COLO668 (cell line): ENCODE data around the gene CACNA1A.
"Not testable (repeated sequence)": the region's sequence is repeated elsewhere in the genome, so short reads cannot be mapped to it uniquely, and the experiment has no call there.

ENCODE experiments used
- DNase-seq: peaks from one replicate; lab custom pipeline; 2025; ENCODE audit not compliant: unreplicated experiment; lab: John Stamatoyannopoulos, UW

CACNA1A gene

DNA sequence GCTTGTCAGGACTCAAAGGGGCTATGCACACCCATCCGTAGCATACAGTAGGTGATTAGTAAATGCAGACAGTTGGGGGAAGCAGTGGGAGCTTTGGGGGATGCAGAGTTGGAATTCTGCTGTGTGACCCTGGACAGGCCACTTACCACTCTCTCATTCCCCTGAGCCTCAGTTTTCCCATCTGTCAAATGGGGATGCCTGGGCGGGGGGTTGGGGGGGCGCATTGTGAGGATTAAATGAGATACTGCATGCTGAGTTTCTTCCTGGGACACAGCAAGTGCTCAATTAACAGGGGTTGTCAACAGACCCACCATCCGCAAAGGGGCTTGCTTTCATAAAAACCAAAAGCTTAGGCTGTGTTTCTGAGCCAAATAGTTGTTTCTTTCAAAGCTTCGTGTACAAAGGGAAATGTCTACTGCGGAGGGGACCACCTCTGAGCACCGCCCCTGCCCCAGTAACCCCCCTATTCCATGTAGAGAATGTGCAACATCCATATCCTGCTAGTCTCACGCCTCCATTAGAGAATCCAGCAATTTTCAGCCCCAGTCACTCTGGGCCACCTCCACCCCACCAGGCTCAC, 223.7 kb downstream of the CACNA1A start:
- no peak for DNase-seq

DNA sequence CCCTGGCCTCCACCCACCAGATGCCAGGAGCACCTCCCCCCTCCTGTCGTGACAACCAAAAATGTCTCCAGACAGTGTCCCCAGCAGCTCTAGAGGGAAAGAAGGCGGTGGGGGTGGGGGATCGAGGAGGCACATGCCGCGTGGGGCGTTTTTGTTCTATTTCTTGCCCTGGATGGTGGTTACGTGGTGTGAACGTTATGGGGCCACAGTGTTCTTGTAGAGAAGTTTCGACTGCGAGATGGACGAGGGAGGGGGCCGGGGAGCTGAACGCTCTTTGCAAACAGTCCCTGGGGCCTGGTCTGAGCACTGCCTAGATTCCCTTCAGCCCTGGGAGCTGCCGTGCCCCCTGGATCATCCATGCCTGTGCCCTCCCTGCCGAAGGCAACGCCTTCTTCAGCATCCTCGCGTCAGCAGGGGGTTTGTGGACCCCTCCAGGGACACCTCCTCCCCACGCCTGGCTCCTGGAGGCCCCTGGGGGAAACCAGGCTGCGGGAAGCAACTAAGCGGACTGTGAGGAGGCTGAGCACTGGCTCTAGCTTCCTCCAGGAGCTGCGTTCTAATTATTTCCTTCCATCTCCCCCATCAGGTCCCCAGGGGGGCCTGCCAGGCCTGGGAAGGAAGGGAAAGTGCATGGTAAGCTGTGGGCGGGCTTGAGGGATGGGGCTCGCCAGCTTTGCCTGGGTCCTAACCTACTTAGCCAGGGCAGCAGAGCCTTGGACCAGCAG, 224.6 kb downstream of the CACNA1A start:
- no peak for DNase-seq

DNA sequence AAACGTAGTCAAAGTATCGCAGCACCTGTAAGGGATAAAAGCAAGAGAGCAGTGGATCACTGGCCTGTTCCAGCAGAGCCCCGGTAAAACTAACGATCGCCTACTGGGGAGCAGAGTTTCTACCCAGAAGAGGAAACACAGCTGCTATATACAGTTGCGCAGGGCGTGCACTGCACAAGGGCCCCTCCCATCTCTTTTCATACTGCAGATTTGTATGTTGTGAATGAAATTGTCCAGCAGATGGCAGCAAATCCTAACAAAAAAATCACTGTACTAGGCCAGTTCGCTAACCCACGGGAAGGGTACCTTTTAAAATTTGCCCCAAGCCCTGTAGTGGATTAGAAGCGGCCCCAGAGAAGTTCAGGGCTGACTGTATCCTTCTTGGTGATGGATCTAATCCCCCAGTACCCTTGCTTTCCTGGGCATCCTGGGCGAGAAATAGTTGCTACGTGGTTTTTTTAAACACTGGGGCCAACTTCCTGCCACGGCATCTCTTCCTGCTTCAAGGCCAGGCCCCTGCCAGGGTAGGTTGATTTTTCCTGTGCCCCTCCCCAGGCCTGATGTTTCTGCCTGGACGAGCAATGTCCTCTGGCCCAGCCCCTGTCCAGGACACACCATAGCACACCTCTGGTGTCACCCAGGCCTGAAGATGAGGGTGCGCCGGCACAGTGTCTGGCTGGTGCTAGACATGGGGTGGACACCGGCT, 229.0 kb downstream of the CACNA1A start:
- peak; percentile 44 for DNase-seq

DNA sequence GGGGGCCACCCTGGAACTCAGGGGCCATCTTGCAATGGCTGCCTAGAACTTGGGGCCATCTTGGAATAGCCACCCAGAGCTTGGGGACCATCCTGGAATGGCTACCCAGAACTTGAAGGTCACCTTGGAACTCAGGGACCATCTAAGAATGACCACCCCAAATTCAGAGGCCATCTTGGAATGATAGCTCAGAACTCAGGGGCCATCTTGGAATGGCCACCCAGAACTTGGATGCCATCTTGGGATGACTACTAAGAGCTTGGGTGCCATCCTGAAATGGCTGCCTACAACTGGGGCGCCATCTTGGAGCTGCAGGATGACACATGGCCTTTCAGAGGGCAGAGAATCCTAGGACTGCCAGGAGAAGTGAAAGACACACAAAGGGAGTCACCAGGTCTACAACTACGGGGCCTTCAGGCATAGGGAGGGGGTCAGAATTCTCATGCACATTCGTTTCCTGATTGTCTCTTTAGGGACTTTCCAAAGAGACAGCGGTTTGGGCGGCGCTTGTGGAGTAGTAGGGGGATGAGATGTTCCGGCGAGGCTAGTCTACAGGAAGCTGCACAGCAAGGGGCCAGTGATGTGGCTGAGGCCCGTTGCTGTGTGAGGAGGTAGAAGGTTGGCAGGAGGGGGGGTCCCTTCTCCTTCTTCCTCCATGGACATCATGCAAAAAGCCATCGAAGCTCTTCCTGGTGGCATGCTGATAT, 231.1 kb downstream of the CACNA1A start:
- no peak for DNase-seq

DNA sequence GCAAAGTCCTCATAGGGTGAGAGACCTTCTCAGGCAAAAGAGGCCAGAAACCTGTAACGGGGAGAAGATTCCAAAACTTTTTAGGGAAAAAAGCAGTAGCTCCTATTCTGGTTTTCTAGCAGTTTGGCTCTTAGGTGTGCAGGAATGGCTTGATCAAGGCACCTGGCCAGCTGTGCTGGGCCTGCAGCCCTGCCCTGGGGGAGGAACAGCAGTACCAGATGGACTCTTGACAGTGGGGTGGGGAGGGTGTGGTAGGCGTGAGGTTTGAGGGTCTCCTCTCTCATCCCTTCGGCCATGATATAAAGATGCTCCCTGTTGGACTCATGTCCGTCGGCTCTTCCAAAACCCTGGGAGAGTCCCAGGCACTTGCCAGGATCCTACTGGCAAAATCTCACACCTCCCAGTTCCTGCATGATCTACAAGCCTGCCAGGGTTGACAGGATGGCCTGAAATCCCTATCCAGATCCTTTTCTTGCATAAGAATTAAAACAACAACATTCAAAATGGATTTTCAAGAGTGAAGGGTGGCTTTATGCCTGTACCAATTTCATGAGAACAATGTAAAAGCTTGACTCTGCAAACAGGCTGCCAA, 235.7 kb downstream of the CACNA1A start:
- DNase-seq, result no peak

DNA sequence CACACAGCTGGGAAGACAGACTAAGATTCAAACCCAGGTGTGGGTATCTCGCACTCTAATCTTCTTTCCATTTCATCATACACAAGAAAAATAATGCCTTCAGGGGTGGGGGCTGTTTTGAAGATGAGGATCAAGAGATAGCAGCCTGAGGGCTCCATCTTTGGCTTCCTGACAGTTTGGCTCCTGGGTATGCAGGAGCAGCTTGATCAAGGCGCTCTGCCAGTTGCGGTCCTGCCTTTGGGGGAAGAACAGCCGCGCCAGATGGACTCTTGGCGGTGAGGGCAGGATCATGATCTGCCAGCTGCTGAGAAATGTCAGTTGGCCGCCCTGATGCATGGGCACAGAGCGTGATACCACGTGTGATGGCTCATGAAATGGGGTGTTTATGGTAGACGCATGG, 236.9 kb downstream of the CACNA1A start:
- DNase-seq, result no peak

DNA sequence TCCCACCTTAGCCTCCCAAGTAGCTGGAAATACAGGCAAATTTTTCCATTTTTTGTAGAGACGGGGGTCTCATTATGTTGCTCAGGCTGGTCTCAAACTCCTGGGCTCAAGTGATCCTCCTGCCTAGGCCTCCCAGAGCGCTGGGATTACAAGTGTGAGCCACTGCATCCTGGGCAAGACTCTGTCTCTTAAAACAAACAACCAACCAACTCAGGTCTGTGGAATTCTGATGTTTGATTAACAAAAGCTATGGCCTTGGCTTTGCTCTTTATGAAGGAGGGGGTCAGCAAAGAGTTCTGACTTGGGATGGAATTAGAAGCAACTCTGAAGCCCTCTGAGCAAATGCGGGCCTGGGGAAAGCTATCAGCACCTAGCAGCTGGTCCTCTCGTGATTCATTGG, 238.4 kb downstream of the CACNA1A start:
- no peak for DNase-seq

DNA sequence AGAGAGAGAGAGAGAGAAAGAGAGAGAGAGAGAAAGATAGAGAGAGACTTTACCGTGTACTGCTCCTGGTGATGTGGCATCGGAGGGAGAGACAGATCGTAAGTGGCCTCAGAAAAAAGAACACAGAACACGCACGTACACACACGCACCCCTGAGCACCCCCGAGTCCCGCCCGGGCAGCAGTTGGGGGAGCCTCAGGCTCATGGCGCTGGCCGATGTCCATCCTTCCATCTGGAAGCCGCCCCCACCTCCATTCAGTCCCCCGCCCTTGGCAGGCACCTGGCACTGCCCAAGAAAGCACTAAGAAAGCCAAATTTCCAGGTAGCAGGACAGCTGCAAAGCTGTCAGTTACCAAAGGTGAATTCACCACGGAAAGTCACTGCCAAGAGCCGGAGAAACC, 239.1 kb downstream of the CACNA1A start:
- DNase-seq, result no peak

DNA sequence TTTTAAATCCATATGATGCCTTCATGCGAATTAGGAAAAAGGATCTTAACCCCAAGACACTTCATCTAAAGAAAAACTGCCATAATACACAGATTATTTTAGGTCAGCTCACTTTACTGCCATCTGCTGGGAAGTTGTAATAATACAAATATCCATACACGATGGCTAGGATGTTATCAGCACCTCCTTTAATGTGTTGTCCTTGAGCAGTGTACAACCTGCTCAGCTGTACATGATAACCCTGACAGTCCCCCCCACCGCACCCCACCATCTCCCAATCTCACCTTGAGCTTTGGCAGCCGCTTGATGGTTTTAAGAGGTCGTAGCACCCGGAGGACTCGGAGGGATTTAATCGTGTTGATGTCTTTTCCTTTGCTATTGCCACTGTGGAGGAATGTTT, 243.8 kb downstream of the CACNA1A start:
- no peak for DNase-seq

DNA sequence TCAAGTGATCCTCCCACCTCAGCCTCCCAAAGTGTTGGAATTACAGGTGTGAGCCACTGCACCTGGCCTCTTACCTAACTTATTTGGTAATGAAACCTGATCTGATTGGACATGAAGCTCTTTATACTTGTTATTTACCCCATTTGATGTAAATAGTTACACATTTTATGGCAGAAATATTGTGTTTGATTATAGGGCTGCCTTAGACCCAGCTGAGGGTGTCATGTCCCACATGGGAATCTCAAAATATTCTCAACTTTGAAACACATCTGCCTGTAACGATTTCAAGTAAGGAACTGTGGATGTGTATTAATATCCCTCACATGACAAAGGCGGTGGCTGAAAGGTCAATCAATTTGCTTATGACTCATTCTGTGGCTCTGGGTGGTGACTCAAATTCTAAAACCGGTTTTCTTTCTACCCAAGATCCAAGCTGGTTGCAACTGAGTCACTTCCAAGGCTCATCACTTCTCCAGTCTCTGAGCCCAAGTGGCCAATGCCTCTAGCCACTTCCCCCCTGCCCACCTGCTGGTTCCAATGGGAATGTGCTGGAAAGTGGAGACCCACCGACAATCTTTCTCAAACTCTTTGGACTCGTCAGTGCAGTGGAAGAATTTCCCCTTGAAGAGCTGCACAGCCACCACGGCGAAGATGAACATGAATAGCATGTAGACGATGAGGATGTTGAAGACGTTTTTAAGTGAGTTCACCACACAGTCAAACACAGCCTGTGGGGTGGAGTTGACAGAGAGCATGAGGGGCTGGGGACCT, 245.2 kb downstream of the CACNA1A start:
- peak; percentile 19 for DNase-seq

DNA sequence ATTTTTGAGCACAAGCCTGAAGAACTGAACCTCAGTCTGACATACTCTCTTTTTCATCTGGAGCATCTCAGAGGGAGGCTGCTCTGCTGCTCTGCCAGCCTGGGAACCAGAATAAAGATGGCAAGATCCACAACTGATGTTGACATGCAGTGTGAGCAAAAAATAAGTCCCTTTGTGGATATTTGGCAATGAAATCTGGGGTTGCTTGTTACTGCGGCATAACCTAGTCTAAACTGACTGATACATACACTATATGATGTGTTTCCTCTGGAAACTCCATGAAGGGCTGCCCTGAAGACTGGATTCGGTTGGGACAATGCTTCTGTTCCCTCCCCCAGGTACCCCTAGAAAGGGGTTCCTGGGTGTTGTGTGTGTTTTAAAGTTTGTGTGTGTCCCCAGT, 249.4 kb downstream of the CACNA1A start:
- DNase-seq, result no peak

DNA sequence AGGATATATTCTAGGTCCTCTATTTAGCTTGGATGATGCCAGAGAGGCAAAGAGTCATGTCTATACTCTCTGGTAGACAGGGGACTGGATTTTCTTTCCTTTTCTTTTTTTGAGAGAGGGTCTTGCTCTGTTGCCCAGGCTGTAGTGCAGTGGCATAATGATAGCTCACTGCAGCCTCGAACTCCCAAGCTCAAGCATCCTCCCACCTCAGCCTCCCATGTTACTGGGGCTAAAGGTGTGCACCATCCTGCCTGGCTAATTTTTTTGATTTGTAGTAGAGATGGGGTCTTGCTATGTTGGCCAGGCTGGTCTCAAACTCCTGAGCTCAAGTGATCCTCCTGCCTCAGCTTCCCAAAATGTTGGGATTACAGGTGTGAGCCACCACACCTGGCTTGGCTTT, 249.9 kb downstream of the CACNA1A start:
- not testable (repeated sequence) for DNase-seq

DNA sequence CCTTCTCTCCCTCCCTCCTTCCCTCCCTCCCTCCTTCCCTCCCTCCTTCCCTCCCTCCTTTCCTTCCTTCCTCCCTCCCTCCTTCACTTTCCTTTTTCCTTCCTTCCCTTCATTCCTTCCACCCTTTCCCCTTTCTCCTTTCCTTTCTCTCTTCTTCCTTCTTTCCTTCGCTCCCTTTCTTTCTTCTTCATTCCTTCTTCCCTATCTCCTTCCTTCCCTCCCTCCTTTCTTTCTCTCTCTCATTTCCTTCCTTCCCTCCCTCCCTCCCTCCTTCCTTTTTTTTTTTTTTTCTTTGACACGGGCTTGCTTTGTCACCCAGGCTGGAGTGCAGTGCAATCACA, 250.6 kb downstream of the CACNA1A start:
- DNase-seq, result no peak

DNA sequence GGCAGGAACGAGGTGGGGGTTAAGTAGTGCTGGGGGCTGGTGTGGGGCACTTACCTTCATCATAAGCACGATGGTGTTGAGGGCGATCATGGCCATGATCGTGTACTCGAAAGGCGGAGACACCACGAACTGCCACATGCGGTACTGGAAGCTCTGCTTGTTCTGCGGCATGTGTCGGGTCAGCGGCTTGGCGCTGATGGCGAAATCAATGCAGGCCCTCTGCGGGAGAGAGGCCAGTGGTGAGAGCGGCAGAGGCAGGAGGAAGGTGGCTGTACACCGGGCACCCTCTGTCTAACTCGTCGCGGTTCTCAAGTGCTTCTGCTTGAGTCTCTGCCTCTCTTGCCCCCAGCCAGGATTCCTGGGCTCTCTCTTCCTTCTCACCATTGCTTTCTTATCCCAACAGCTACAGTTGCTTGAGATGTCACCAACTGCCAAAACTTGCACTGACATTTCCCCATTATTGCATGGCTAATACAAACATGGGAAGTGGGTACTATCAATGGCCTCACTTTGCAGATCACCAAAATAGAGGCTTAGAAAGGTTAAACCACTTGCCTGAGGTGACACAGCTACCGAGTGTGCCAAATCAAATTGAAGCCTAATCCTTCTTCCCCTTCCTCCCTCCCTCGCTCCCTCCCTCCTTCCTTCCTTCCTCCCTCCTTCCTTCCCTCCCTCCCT, 251.1 kb downstream of the CACNA1A start:
- no peak for DNase-seq

DNA sequence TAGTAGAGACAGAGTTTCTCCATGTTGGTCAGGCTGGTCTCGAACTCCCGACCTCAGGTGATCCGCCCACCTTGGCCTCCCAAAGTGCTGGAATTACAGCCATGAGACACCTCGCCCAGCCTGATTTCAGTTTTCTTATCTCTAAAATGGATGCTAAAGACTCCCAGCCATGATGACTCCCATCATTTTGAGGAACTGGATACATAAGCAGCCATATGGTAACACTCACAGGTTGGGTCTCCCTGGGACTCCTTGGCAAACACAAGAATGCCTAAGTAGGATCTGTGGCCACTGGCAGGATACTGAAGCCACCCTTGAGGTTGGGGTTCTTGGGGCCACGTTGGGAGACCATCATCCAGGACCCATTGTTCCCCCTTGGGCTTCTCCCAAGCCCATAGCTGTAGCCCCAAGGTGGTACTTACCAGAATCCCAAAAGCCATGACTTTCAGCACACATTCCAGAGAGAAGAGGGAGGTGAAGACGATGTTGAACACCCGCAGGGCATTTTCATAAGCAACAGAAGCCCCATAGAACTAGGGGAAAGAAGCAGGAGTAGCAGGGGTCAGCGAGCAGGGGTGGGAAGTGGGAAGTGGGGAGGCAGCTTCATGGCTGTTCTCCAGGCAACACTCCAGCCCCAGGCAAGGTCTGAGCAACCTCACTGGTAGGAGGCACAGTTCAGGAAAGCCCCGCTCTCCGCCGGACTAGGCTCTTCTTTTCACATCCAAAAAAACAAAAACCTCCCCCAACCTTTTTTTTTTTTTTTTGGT, 253.5 kb downstream of the CACNA1A start:
- no peak for DNase-seq

DNA sequence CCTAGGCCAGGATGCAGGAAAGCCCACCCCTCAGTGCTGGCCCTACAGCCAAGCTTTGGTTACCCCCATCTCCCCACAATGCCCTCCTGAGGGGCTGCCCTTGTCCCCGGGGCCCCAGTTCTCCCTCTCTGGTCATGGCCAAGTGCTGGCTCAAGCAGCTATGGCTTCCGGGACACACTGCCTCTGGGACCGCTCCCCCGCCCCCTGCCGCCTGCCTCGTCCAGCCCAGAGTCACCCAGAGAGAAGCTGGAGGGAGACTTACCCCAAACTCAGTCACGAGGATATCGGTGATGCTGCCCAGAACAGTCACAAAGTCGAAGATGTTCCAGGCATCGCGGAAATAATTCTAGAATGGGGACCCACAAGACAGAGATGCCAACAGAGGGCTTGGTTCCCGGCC, 261.4 kb downstream of the CACNA1A start:
- DNase-seq, result no peak

DNA sequence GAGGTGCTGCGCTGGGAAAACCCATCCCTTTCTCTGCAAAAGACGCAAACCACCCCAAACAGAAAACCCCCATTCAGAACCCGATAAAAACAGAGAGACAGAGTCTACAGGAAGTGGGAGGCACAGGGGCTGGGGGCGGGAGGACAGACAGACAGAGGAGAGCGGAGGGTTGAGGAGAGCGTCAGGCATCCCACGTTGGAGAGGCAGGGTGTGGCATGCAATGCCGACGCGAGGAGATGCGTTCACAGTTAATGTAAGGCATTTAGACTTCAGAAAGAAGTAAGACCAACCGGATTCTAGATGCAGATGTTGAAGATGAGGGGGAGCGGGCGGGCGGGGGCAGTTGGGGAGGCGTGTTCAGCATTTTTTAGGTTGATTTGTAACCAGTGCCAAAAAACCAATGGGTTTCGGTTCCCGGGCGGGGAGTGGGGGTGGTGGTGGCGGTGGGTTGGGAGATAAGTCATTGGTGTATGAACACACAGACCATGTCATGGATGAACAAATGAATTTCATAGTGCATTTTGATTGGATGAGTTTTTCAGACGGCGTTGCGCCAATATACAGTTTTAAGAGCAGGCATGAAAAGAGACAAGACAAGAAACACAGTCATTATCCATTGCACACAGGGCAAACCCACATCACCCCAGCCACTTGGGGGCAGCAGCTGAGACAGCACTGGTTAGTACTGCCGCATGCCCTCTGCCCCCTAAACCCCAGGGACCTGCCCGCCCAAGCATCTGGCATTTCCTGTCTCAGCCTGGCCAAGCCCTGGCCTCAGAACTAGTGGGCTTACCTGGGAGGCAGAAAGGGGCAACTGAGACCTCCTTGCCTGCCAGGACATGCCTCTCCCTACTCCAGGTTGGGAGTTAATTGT, 264.8 kb downstream of the CACNA1A start:
- no peak for DNase-seq

DNA sequence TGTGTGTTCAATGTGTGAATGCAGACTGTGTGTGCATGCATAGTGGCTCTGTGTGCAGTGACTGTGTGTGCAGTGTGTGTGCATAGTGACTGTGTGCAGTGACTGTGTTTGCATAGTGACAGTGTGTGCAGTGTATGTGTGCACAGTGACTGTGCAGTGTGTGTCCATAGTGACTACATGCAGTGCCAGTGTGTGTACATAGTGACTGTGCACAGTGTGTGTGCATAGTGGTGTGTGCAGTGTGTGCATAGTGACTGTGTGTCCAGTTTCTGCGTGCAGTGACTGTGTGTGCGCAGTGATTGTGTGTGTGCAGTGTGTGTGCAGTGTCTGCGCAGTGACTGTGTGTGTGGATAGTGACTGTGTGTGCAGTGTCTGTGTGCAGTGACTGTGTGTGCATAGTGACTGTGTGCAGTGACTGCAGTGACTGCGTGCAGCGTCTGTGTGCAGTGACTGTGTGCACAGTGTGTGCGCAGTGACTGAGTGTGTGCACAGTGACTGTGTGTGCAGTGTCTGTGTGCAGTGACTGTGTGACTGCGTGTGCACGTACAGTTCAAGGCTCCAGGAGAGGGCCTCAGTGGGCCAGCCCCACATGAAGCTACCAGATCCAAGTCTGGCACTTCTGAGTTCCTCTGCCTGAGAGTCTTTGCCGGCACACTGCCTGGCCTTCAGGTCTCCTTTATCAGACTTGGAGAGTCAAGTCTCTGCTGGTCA, 265.8 kb downstream of the CACNA1A start:
- no peak for DNase-seq
